IMR-90 (cell line): Measurements from ENCODE around the gene TOE1.

Experiments used
- CEBPB ChIP-seq: IDR thresholded peaks from 2 replicates; pipeline ENCODE4 v1.6.1; 2012; ENCODE audit warnings: low read depth, low read length, improper control_type of control experiment
- CHD1 ChIP-seq: IDR thresholded peaks from 2 replicates; pipeline ENCODE4 v1.6.1; 2012; ENCODE audit warnings: low read depth, low read length, improper control_type of control experiment
- MAFK ChIP-seq: IDR thresholded peaks from 2 replicates; pipeline ENCODE4 v1.6.1; 2012; ENCODE audit warnings: low read depth, low read length, improper control_type of control experiment
- MAZ ChIP-seq: IDR thresholded peaks from 2 replicates; pipeline ENCODE4 v1.6.1; 2012; ENCODE audit warnings: low read depth, mild to moderate bottlenecking, low read length, improper control_type of control experiment, moderate library complexity, borderline replicate concordance
- NFE2L2 ChIP-seq: fragments of 150-350 bp; IDR thresholded peaks from 2 replicates; pipeline ENCODE4 v1.6.1; 2016; ENCODE audit warnings: low read depth, mild to moderate bottlenecking, low read length
- POLR2A ChIP-seq: IDR thresholded peaks from 2 replicates; pipeline ENCODE4 v1.6.1; 2012; ENCODE audit warnings: mild to moderate bottlenecking, low read depth, low read length
- RAD21 ChIP-seq: IDR thresholded peaks from 2 replicates; pipeline ENCODE4 v1.6.1; 2012; ENCODE audit warnings: low read length, improper control_type of control experiment
- RCOR1 ChIP-seq: IDR thresholded peaks from 2 replicates; pipeline ENCODE4 v1.6.1; 2012; ENCODE audit warnings: mild to moderate bottlenecking, low read length, improper control_type of control experiment; ENCODE audit not compliant: insufficient replicate concordance
- RFX5 ChIP-seq: IDR thresholded peaks from 2 replicates; pipeline ENCODE4 v1.8.0; 2012; ENCODE audit warnings: low read depth, mild to moderate bottlenecking, low read length, moderate library complexity
- SMC3 ChIP-seq: fragments of 150-350 bp; IDR thresholded peaks from 2 replicates; pipeline ENCODE4 v1.6.1; 2016; ENCODE audit warnings: low read depth, mild to moderate bottlenecking, antibody characterized with exemption, low read length, moderate library complexity
- TF ChIP-seq, protein P1 (sequence below): conservative IDR thresholded peaks from 2 replicates; pipeline ENCODE4 v1.5.1; 2012; ENCODE audit warnings: mild to moderate bottlenecking, low read depth, low read length, improper control_type of control experiment
- TF ChIP-seq, protein P2 (sequence below): fragments of 150-350 bp; IDR thresholded peaks from 2 replicates; pipeline ENCODE4 v1.6.1; 2017; ENCODE audit warnings: mild to moderate bottlenecking, antibody characterized with exemption, low read length, low read depth

DNA sequence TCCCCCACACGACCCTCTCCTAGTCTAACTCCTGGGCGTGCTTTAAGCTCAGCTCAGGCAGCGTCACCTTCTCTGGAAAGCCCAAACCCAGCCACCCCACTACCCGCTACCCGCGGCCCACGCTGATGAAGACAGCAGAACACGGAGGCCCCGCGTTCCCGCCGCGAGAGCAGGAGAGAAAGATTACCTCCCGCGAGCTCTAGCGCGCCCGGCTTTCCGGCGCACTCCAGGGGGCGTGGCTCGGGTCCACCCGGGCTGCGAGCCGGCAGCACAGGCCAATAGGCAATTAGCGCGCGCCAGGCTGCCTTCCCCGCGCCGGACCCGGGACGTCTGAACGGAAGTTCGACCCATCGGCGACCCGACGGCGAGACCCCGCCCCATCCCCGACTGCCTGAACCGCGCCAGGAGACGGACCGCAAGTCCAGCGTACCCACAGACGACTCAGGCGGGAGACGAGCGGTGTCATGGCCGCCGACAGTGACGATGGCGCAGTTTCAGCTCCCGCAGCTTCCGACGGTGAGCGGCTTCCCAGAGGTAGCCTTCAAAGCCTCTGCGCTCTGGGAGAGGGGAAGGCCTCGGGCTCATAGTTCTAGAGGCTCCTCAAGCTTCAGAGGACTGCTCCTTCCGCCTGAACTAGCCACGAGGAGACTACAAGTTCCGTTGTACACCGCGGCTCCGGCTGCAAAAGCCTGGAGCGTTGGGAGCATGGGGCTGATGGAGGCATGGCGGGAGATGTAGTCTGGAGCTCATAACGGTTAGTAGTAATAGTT, at the start of gene TOE1, which contains the start of gene MUTYH:
- TF ChIP-seq, protein P1, sequence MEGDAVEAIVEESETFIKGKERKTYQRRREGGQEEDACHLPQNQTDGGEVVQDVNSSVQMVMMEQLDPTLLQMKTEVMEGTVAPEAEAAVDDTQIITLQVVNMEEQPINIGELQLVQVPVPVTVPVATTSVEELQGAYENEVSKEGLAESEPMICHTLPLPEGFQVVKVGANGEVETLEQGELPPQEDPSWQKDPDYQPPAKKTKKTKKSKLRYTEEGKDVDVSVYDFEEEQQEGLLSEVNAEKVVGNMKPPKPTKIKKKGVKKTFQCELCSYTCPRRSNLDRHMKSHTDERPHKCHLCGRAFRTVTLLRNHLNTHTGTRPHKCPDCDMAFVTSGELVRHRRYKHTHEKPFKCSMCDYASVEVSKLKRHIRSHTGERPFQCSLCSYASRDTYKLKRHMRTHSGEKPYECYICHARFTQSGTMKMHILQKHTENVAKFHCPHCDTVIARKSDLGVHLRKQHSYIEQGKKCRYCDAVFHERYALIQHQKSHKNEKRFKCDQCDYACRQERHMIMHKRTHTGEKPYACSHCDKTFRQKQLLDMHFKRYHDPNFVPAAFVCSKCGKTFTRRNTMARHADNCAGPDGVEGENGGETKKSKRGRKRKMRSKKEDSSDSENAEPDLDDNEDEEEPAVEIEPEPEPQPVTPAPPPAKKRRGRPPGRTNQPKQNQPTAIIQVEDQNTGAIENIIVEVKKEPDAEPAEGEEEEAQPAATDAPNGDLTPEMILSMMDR: 0 out of 2 replicates have a peak, but pooled peaks have one; percentile 0
- TF ChIP-seq RAD21: no peak
- TF ChIP-seq MAZ: peak; percentile 1; the same call in 1 of the 2 replicates
- peak; percentile 81 for TF ChIP-seq POLR2A
- TF ChIP-seq CHD1: no peak; the same call in 1 of the 2 replicates
- TF ChIP-seq, protein P2, sequence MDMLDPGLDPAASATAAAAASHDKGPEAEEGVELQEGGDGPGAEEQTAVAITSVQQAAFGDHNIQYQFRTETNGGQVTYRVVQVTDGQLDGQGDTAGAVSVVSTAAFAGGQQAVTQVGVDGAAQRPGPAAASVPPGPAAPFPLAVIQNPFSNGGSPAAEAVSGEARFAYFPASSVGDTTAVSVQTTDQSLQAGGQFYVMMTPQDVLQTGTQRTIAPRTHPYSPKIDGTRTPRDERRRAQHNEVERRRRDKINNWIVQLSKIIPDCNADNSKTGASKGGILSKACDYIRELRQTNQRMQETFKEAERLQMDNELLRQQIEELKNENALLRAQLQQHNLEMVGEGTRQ: no peak
- no peak for TF ChIP-seq RFX5
- TF ChIP-seq SMC3: no peak
- TF ChIP-seq CEBPB: no peak
- no peak for TF ChIP-seq NFE2L2
- no peak for TF ChIP-seq MAFK
- no peak for TF ChIP-seq RCOR1
